CD14-positive monocyte (primary cell): ENCODE measurements around the gene BIK. TPM values are rescaled to one million over a fixed set of nuclear protein-coding genes. Genes with fewer than 3 reads are reported as not detected.

Source experiments
- DNase-seq, 3 donors: peaks; one replicate each; pipeline ENCODE4 v3.0.0-alpha.2; 2011 to 2022
- H2AFZ ChIP-seq: 2 replicates; pipeline ENCODE4 v1.6.0; 2012; ENCODE audit warnings: mild to moderate bottlenecking, low read depth, low read length, inconsistent platforms; ENCODE audit not compliant: insufficient read depth, poor library complexity, severe bottlenecking
- H3K27ac ChIP-seq, 2 donors: 1 replicate in 1 of 2; 2 replicates in 1 of 2; pipeline ENCODE4 v1.5.1; 2012 to 2013; ENCODE audit warnings: low read length in 2 of 2, control low read depth in 1 of 2, inconsistent platforms in 1 of 2, low read depth in 1 of 2, mild to moderate bottlenecking in 1 of 2
- H3K27me3 ChIP-seq, 2 donors: one replicate each; pipeline versions ENCODE4 v1.6.0 to v1.6.1; 2011 to 2013; ENCODE audit warnings: low read length in 2 of 2; ENCODE audit not compliant: control insufficient read depth in 2 of 2, insufficient read depth in 2 of 2
- H3K36me3 ChIP-seq, 2 donors: replicated peaks in 1 of 2; 1 replicate in 1 of 2; 2 replicates in 1 of 2; pipeline versions ENCODE4 v1.5.1 to v1.6.1; 2012 to 2013; ENCODE audit warnings: low read length in 2 of 2, control low read depth in 1 of 2, inconsistent platforms in 1 of 2, mild to moderate bottlenecking in 1 of 2; ENCODE audit not compliant: insufficient read depth in 2 of 2, control insufficient read depth in 1 of 2
- H3K4me1 ChIP-seq, 2 donors: 1 replicate in 1 of 2; 2 replicates in 1 of 2; pipeline versions ENCODE4 v1.5.1 to v1.6.1; 2012 to 2013; ENCODE audit warnings: low read length in 2 of 2, control low read depth in 1 of 2, inconsistent platforms in 1 of 2, mild to moderate bottlenecking in 1 of 2, moderate library complexity in 1 of 2; ENCODE audit not compliant: insufficient read depth in 2 of 2, control insufficient read depth in 1 of 2
- H3K4me2 ChIP-seq: replicated peaks from 2 replicates; pipeline ENCODE3; 2012; ENCODE audit warnings: low read length, moderate library complexity, mild to moderate bottlenecking; ENCODE audit not compliant: poor library complexity, severe bottlenecking; ENCODE audit errors: extremely low read depth
- H3K4me3 ChIP-seq, 3 experiments: fragments of 200-600 bp in 1 of 3; sonication (generic) in 1 of 3; replicated peaks in 1 of 3; 1 replicate in 2 of 3; 2 replicates in 1 of 3; pipeline ENCODE4 v1.5.1; 2011 to 2013; ENCODE audit warnings: low read length in 3 of 3, mild to moderate bottlenecking in 3 of 3, control low read depth in 2 of 3, low read depth in 2 of 3, inconsistent platforms in 1 of 3, moderate library complexity in 1 of 3
- H3K79me2 ChIP-seq: 2 replicates; pipeline ENCODE4 v1.6.0; 2012; ENCODE audit warnings: mild to moderate bottlenecking, control low read depth, inconsistent platforms, low read length, moderate library complexity; ENCODE audit not compliant: insufficient read depth
- H3K9ac ChIP-seq: 2 replicates; pipeline ENCODE4 v1.6.0; 2017; ENCODE audit warnings: low read length, mild to moderate bottlenecking; ENCODE audit not compliant: insufficient read depth, poor library complexity, severe bottlenecking
- H3K9me3 ChIP-seq, 2 donors: replicated peaks in 1 of 2; 1 replicate in 1 of 2; 2 replicates in 1 of 2; pipeline versions ENCODE4 v1.5.1 to v1.6.1; 2012 to 2013; ENCODE audit warnings: low read length in 2 of 2, control low read depth in 1 of 2; ENCODE audit not compliant: control insufficient read depth in 1 of 2, insufficient read depth in 1 of 2
- H4K20me1 ChIP-seq: 2 replicates; pipeline ENCODE4 v1.6.0; 2012; ENCODE audit warnings: mild to moderate bottlenecking, low read length, control low read depth, moderate library complexity; ENCODE audit not compliant: insufficient read depth
- H3K27ac Mint-ChIP-seq, 7 donors: one replicate each; pipeline ENCODE4 v1.8.0; 2020; ENCODE audit warnings: mild to moderate bottlenecking in 7 of 7, mixed read lengths in 7 of 7, moderate library complexity in 6 of 7, inconsistent platforms in 2 of 7
- H3K27me3 Mint-ChIP-seq, 3 donors: one replicate each; pipeline ENCODE4 v1.8.0; 2021 to 2022; ENCODE audit warnings: low read depth in 3 of 3, mild to moderate bottlenecking in 3 of 3, mixed read lengths in 3 of 3, moderate library complexity in 3 of 3, inconsistent platforms in 1 of 3
- H3K36me3 Mint-ChIP-seq, 2 donors: one replicate each; pipeline ENCODE4 v1.8.0; 2020; ENCODE audit warnings: mixed read lengths in 2 of 2, inconsistent platforms in 1 of 2, mild to moderate bottlenecking in 1 of 2
- H3K4me1 Mint-ChIP-seq: one replicate; pipeline ENCODE4 v1.8.0; 2020; ENCODE audit warnings: mild to moderate bottlenecking, mixed read lengths
- H3K4me3 Mint-ChIP-seq, 2 donors: one replicate each; pipeline ENCODE4 v1.8.0; 2020; ENCODE audit warnings: mild to moderate bottlenecking in 2 of 2, mixed read lengths in 2 of 2, moderate library complexity in 1 of 2
- H3K9me3 Mint-ChIP-seq, 7 donors: one replicate each; pipeline ENCODE4 v1.8.0; 2020 to 2022; ENCODE audit warnings: mixed read lengths in 7 of 7, mild to moderate bottlenecking in 6 of 7, moderate library complexity in 6 of 7, inconsistent platforms in 2 of 7
- WGBS: methylation state at CpG from one replicate; pipeline ENCODE4 v1.1.5; 2013; ENCODE audit warnings: missing lambda C conversion rate; ENCODE audit not compliant: insufficient coverage; 5-methylcytosine and 5-hydroxymethylcytosine counted together
- intact Hi-C, 2 donors: fragments of 100-400 bp; cut with micrococcal nuclease; formaldehyde crosslinking; loops; one replicate each; pipeline versions ENCODE4 v1.15.0 to v1.15.1; 2023
- polyA plus RNA-seq, 3 donors: library from polyadenylated mRNA; depleted of rRNA in 1 of 3; unstranded in 2 of 3; stranded (reverse) in 1 of 3; fragments of 300-500 nt in 2 of 3; fragments of >200 nt in 1 of 3; fragmentation: Illumina TruSeq in 2 of 3; gene quantifications; 1 replicate in 2 of 3; 2 replicates in 1 of 3; pipeline ENCODE4 v1.2.3, GENCODE V29; 2012 to 2021
- TF ChIP-seq, protein P1 (sequence below): fragments of 200-600 bp; IDR thresholded peaks from one replicate; pipeline ENCODE4 v1.8.0; 2022; ENCODE audit warnings: antibody characterized with exemption, mild to moderate bottlenecking

The BIK gene
- polyA plus RNA-seq, 3 donors, result 0.96 to 3.1 (median 3.1) TPM

- no peak for DNase-seq
- peaks cover 0 to 2% (median 1%) of the 10 kb centered on the region in 3 donors for H3K27me3 Mint-ChIP-seq
- peak overlapping the region in 1 of 7 donors; percentile 10 for H3K27ac Mint-ChIP-seq
- H3K79me2 ChIP-seq, result no peaks in the 10 kb centered on the region
- H3K36me3 ChIP-seq, result peaks cover 55 to 82% of the 10 kb centered on the region in 2 donors
- H3K9ac ChIP-seq, result no peak overlapping the region
- peaks cover 4% of the 10 kb centered on the region for H3K4me1 Mint-ChIP-seq
- H2AFZ ChIP-seq, result no peak overlapping the region
- TF ChIP-seq, protein P1, sequence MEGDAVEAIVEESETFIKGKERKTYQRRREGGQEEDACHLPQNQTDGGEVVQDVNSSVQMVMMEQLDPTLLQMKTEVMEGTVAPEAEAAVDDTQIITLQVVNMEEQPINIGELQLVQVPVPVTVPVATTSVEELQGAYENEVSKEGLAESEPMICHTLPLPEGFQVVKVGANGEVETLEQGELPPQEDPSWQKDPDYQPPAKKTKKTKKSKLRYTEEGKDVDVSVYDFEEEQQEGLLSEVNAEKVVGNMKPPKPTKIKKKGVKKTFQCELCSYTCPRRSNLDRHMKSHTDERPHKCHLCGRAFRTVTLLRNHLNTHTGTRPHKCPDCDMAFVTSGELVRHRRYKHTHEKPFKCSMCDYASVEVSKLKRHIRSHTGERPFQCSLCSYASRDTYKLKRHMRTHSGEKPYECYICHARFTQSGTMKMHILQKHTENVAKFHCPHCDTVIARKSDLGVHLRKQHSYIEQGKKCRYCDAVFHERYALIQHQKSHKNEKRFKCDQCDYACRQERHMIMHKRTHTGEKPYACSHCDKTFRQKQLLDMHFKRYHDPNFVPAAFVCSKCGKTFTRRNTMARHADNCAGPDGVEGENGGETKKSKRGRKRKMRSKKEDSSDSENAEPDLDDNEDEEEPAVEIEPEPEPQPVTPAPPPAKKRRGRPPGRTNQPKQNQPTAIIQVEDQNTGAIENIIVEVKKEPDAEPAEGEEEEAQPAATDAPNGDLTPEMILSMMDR, result no peak
- H3K36me3 Mint-ChIP-seq, result peaks cover 55 to 90% of the 10 kb centered on the region in 2 donors
- no peak overlapping the region for H3K4me3 Mint-ChIP-seq
- H3K4me2 ChIP-seq, result no peak overlapping the region
- no peak overlapping the region for H3K27ac ChIP-seq
- H3K9me3 Mint-ChIP-seq, result no peaks in the 10 kb centered on the region
- no peak overlapping the region for H3K4me3 ChIP-seq
- no peaks in the 10 kb centered on the region for H3K9me3 ChIP-seq
- H4K20me1 ChIP-seq, result peaks cover 9% of the 10 kb centered on the region
- H3K27me3 ChIP-seq, result no peaks in the 10 kb centered on the region
- H3K4me1 ChIP-seq, result peaks cover 0 to 4% of the 10 kb centered on the region in 2 donors
- intact Hi-C loops, result no loop called here
- 95% methylated on average over 19 of the region's 23 CpGs for WGBS
These were observed 59.0 kb downstream of the BIK start for GRCh38 chr22:43169310-43170130.

GRCh38 chr22:43170131-43170480 lies 59.6 kb downstream of the BIK start:
- Histone ChIP-seq H3K4me2 (no peak overlapping the region), H3K4me1 (peaks cover 0 to 4% of the 10 kb centered on the region in 2 donors), H2AFZ (no peak overlapping the region), H3K36me3 (peaks cover 61 to 83% of the 10 kb centered on the region in 2 donors), H4K20me1 (peaks cover 3% of the 10 kb centered on the region), H3K9me3 (no peaks in the 10 kb centered on the region), H3K27me3 (no peaks in the 10 kb centered on the region), H3K27ac (no peak overlapping the region), H3K79me2 (no peaks in the 10 kb centered on the region), H3K9ac (no peak overlapping the region), H3K4me3 (no peak overlapping the region)
- no peaks in the 10 kb centered on the region for H3K9me3 Mint-ChIP-seq
- no peak for DNase-seq
- H3K27ac Mint-ChIP-seq, result peak overlapping the region in 2 of 7 donors; percentile 55 to 64
- H3K4me3 Mint-ChIP-seq, result no peak overlapping the region
- H3K27me3 Mint-ChIP-seq, result peaks cover 0 to 2% (median 1%) of the 10 kb centered on the region in 3 donors
- H3K4me1 Mint-ChIP-seq, result no peaks in the 10 kb centered on the region
- 98% methylated on average over 6 of the region's 9 CpGs for WGBS
- intact Hi-C loops, result no loop called here
- H3K36me3 Mint-ChIP-seq, result peaks cover 54 to 92% of the 10 kb centered on the region in 2 donors
- TF ChIP-seq, protein P1, result no peak
